HL-60 (cell line): ENCODE results near the gene VWA3B.

Experiments used
- GABPA ChIP-seq: IDR thresholded peaks from 2 replicates; pipeline ENCODE4 v1.6.1; 2012; ENCODE audit warnings: low read depth
- POLR2AphosphoS5 ChIP-seq: IDR thresholded peaks from 2 replicates; pipeline ENCODE4 v1.6.1; 2012; ENCODE audit warnings: low read depth
- SPI1 ChIP-seq: IDR thresholded peaks from 2 replicates; pipeline ENCODE4 v1.6.1; 2012; ENCODE audit warnings: low read depth, mild to moderate bottlenecking, borderline replicate concordance
- TF ChIP-seq, protein P1 (sequence below): IDR thresholded peaks from one replicate; pipeline ENCODE4 v1.5.1; 2011; ENCODE audit warnings: low read length, control low read depth, inconsistent platforms; ENCODE audit not compliant: insufficient read depth

DNA sequence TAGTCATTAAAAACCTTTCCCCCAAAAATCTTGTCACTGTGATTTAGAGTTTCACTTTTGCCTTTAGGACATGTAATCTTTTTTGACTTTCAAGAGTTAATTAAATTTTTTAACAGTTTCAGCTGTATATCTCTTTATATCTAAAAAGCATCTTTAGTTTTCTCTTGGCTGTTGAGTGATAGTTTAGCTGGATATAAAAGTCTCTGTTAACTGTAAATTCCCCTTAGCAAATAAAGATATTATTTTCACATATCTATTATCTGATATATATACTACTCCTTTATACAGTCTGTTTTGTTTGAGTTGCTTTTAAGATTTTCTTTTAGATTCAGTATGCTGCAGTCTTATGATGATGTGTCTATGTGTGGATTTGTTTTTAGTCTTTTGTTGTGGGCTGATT, 160.4 kb downstream of the VWA3B start:
- TF ChIP-seq, protein P1, sequence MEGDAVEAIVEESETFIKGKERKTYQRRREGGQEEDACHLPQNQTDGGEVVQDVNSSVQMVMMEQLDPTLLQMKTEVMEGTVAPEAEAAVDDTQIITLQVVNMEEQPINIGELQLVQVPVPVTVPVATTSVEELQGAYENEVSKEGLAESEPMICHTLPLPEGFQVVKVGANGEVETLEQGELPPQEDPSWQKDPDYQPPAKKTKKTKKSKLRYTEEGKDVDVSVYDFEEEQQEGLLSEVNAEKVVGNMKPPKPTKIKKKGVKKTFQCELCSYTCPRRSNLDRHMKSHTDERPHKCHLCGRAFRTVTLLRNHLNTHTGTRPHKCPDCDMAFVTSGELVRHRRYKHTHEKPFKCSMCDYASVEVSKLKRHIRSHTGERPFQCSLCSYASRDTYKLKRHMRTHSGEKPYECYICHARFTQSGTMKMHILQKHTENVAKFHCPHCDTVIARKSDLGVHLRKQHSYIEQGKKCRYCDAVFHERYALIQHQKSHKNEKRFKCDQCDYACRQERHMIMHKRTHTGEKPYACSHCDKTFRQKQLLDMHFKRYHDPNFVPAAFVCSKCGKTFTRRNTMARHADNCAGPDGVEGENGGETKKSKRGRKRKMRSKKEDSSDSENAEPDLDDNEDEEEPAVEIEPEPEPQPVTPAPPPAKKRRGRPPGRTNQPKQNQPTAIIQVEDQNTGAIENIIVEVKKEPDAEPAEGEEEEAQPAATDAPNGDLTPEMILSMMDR = no peak
- TF ChIP-seq GABPA (no peak), POLR2AphosphoS5 (no peak), SPI1 (no peak)
